HepG2 (cell line): Measurements from ENCODE around the gene CKAP2. TPM values are rescaled to one million over a fixed set of nuclear protein-coding genes. Genes with fewer than 3 reads are reported as not detected.

Experiments used
- DR1 ChIP-seq: sonication (generic); formaldehyde crosslinking; IDR thresholded peaks from 2 replicates; pipeline ENCODE4 v1.8.0; 2021; ENCODE audit warnings: mild to moderate bottlenecking, missing genetic modification reagents, inconsistent platforms
- ERF ChIP-seq: IDR thresholded peaks from 2 replicates; pipeline ENCODE4 v1.6.1; 2018; ENCODE audit warnings: missing biosample characterization, missing genetic modification reagents
- HMGXB3 ChIP-seq: sonication (generic); formaldehyde crosslinking; IDR thresholded peaks from 2 replicates; pipeline ENCODE4 v1.4.0; 2020; ENCODE audit warnings: missing genetic modification reagents, borderline replicate concordance
- NR3C1 ChIP-seq: sonication (generic); formaldehyde crosslinking; IDR thresholded peaks from 2 replicates; pipeline ENCODE4 v1.4.0; 2020; ENCODE audit warnings: missing genetic modification reagents
- RARG ChIP-seq: sonication (generic); formaldehyde crosslinking; IDR thresholded peaks from 2 replicates; pipeline ENCODE4 v1.4.0; 2020; ENCODE audit warnings: low read depth, mild to moderate bottlenecking, missing genetic modification reagents
- SNAPC2 ChIP-seq: sonication (generic); formaldehyde crosslinking; IDR thresholded peaks from 2 replicates; pipeline ENCODE4 v1.8.1; 2022; ENCODE audit warnings: mild to moderate bottlenecking, missing genetic modification reagents
- TARDBP ChIP-seq: sonication (generic); formaldehyde crosslinking; IDR thresholded peaks from 2 replicates; pipeline ENCODE4 v1.8.0; 2022; ENCODE audit warnings: mild to moderate bottlenecking, missing genetic modification reagents
- ZBTB1 ChIP-seq: sonication (generic); formaldehyde crosslinking; IDR thresholded peaks from 2 replicates; pipeline ENCODE4 v1.4.0; 2020; ENCODE audit warnings: missing genetic modification reagents, borderline replicate concordance
- ZNF639 ChIP-seq: conservative IDR thresholded peaks from 2 replicates; pipeline ENCODE4 v1.6.1; 2018; ENCODE audit warnings: missing genetic modification reagents
- ZNF709 ChIP-seq: sonication (generic); formaldehyde crosslinking; IDR thresholded peaks from 2 replicates; pipeline ENCODE4 v1.5.0; 2020; ENCODE audit warnings: mild to moderate bottlenecking, missing genetic modification reagents
- polyA plus RNA-seq, 8 experiments: library from polyadenylated mRNA; depleted of rRNA in 3 of 8; stranded (reverse) in 7 of 8; unstranded in 1 of 8; fragments of >200 nt; fragmentation: Illumina TruSeq in 4 of 8; extraction: Trizol in 4 of 8; gene quantifications; 2 replicates each; pipeline versions ENCODE4 v1.2.1 to v1.2.3, GENCODE V29; 2011 to 2016; ENCODE audit warnings: low read depth in 4 of 8, missing spikeins in 1 of 8, mixed read lengths in 1 of 8; ENCODE audit not compliant: insufficient read depth in 1 of 8
- total RNA-seq, 5 experiments: library from RNA; depleted of rRNA; stranded (reverse); fragments of >200 nt; fragmentation: Illumina TruSeq; extraction: Trizol; gene quantifications; 2 replicates each; pipeline ENCODE4 v1.2.3, GENCODE V29; 2016; ENCODE audit warnings: low read depth in 1 of 5
- TF ChIP-seq, protein P1 (sequence below), 2 experiments: sonication (generic) in 1 of 2; formaldehyde crosslinking in 1 of 2; IDR thresholded peaks; 2 replicates each; pipeline versions ENCODE4 v1.6.1 to v1.9.0; 2014 to 2022; ENCODE audit warnings: antibody characterized with exemption in 1 of 2, borderline replicate concordance in 1 of 2, inconsistent platforms in 1 of 2, low read depth in 1 of 2, missing genetic modification reagents in 1 of 2
- TF ChIP-seq, protein P2 (sequence below): sonication (generic); formaldehyde crosslinking; IDR thresholded peaks from 2 replicates; pipeline ENCODE4 v1.4.0; 2020; ENCODE audit warnings: missing genetic modification reagents
- TF ChIP-seq, protein P3 (sequence below): sonication (generic); formaldehyde crosslinking; IDR thresholded peaks from 2 replicates; pipeline ENCODE4 v1.8.1; 2023; ENCODE audit warnings: mild to moderate bottlenecking, inconsistent platforms, moderate library complexity, missing genetic modification reagents, borderline replicate concordance

CKAP2 gene
- total and polyA plus RNA-seq, 2 of the 13 experiments (the other 11 are each of a cell fraction or from before 2014, with no cell fraction given) = 6.7 to 40.3 TPM

DNA sequence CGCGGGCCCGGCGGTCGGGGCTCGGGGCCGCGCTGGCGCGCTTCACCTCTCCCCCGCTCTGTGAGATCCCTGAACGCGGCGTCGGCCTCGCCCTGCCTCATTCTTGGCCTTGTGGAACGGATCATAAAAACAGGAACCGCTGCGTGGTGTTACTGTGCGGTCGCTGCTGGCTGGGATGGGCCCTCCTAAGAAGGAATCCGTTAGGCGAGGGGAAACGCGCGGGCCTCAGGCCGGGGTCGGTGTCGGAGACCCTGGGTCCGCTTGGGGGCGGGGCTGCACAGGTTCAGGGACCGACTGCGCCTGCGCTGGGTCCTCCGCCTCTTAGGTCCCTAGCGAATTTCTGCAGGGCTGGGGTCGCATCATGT, 381 bp downstream of the CKAP2 start (continued):
- TF ChIP-seq, protein P1, sequence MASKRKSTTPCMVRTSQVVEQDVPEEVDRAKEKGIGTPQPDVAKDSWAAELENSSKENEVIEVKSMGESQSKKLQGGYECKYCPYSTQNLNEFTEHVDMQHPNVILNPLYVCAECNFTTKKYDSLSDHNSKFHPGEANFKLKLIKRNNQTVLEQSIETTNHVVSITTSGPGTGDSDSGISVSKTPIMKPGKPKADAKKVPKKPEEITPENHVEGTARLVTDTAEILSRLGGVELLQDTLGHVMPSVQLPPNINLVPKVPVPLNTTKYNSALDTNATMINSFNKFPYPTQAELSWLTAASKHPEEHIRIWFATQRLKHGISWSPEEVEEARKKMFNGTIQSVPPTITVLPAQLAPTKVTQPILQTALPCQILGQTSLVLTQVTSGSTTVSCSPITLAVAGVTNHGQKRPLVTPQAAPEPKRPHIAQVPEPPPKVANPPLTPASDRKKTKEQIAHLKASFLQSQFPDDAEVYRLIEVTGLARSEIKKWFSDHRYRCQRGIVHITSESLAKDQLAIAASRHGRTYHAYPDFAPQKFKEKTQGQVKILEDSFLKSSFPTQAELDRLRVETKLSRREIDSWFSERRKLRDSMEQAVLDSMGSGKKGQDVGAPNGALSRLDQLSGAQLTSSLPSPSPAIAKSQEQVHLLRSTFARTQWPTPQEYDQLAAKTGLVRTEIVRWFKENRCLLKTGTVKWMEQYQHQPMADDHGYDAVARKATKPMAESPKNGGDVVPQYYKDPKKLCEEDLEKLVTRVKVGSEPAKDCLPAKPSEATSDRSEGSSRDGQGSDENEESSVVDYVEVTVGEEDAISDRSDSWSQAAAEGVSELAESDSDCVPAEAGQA (IDR thresholded peaks at IDR 0.05; ENCODE audit: low read depth) = no peak
- TF ChIP-seq, protein P1 (CRISPR knock-in tag; IDR thresholded peaks at IDR 0.05; ENCODE audit: borderline replicate concordance) = no peak
- TF ChIP-seq DR1 (CRISPR knock-in tag) (0 out of 2 replicates have a peak, but pooled peaks have one; percentile 13), ZNF709 (CRISPR knock-in tag) (no peak), ERF (CRISPR knock-in tag) (no peak), NR3C1 (CRISPR knock-in tag) (no peak), ZNF639 (CRISPR knock-in tag) (no peak), HMGXB3 (CRISPR knock-in tag) (no peak), RARG (CRISPR knock-in tag) (no peak), ZBTB1 (CRISPR knock-in tag) (no peak), TARDBP (CRISPR knock-in tag) (0 out of 2 replicates have a peak, but pooled peaks have one; percentile 8), SNAPC2 (CRISPR knock-in tag) (no peak)
- TF ChIP-seq, protein P2, sequence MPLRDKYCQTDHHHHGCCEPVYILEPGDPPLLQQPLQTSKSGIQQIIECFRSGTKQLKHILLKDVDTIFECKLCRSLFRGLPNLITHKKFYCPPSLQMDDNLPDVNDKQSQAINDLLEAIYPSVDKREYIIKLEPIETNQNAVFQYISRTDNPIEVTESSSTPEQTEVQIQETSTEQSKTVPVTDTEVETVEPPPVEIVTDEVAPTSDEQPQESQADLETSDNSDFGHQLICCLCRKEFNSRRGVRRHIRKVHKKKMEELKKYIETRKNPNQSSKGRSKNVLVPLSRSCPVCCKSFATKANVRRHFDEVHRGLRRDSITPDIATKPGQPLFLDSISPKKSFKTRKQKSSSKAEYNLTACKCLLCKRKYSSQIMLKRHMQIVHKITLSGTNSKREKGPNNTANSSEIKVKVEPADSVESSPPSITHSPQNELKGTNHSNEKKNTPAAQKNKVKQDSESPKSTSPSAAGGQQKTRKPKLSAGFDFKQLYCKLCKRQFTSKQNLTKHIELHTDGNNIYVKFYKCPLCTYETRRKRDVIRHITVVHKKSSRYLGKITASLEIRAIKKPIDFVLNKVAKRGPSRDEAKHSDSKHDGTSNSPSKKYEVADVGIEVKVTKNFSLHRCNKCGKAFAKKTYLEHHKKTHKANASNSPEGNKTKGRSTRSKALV (CRISPR knock-in tag) = no peak
- TF ChIP-seq, protein P3, sequence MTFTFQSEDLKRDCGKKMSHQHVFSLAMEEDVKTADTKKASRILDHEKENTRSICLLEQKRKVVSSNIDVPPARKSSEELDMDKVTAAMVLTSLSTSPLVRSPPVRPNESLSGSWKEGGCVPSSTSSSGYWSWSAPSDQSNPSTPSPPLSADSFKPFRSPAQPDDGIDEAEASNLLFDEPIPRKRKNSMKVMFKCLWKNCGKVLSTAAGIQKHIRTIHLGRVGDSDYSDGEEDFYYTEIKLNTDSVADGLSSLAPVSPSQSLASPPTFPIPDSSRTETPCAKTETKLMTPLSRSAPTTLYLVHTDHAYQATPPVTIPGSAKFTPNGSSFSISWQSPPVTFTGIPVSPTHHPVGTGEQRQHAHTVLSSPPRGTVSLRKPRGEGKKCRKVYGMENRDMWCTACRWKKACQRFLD (CRISPR knock-in tag) = no peak
